Astrocyte (in vitro differentiated cells and primary cell): ENCODE data around the gene CDC42EP3. TPM values are rescaled to one million over a fixed set of nuclear protein-coding genes. Genes with fewer than 3 reads are reported as not detected.

Source experiments
- DNase-seq: peaks from one replicate; pipeline ENCODE4 v3.0.0-alpha.2; 2010; ENCODE audit warnings: low read depth
- FAIRE-seq: peaks from 2 replicates; lab custom pipeline; 2011; peaks lifted over from hg19 to GRCh38; lab: Jason Lieb, UNC
- H2AFZ ChIP-seq: 2 replicates; pipeline ENCODE4 v1.6.0; 2012; ENCODE audit warnings: low read depth, low read length, inconsistent platforms
- H3K27ac ChIP-seq: 2 replicates; pipeline ENCODE4 v1.5.1; 2011; ENCODE audit warnings: low read depth, low read length, inconsistent platforms
- H3K27me3 ChIP-seq: 2 replicates; pipeline ENCODE4 v1.6.0; 2011; ENCODE audit warnings: low read length, inconsistent platforms; ENCODE audit not compliant: insufficient read depth
- H3K36me3 ChIP-seq: 2 replicates; pipeline ENCODE4 v1.5.1; 2011; ENCODE audit warnings: low read length, inconsistent platforms; ENCODE audit not compliant: insufficient read depth
- H3K4me1 ChIP-seq: 2 replicates; pipeline ENCODE4 v1.5.1; 2011; ENCODE audit warnings: low read length, inconsistent platforms; ENCODE audit not compliant: insufficient read depth
- H3K4me2 ChIP-seq: 2 replicates; pipeline ENCODE4 v1.6.0; 2012; ENCODE audit warnings: low read length, inconsistent platforms
- H3K4me3 ChIP-seq: 2 replicates; pipeline ENCODE4 v1.5.1; 2011; ENCODE audit warnings: low read depth, mild to moderate bottlenecking, low read length, inconsistent platforms; ENCODE audit not compliant: insufficient read depth
- H3K79me2 ChIP-seq: 2 replicates; pipeline ENCODE4 v1.6.0; 2012; ENCODE audit warnings: mild to moderate bottlenecking, low read length, inconsistent platforms; ENCODE audit not compliant: insufficient read depth
- H3K9ac ChIP-seq: 2 replicates; pipeline ENCODE4 v1.6.0; 2012; ENCODE audit warnings: mild to moderate bottlenecking, low read length, inconsistent platforms
- H3K9me3 ChIP-seq: 2 replicates; pipeline ENCODE4 v1.5.1; 2012; ENCODE audit warnings: low read depth, mild to moderate bottlenecking, low read length, inconsistent platforms; ENCODE audit not compliant: insufficient read depth
- H4K20me1 ChIP-seq: 2 replicates; pipeline ENCODE4 v1.6.0; 2012; ENCODE audit warnings: low read length, inconsistent platforms; ENCODE audit not compliant: insufficient read depth
- H3K27ac Mint-ChIP-seq: one replicate; pipeline ENCODE4 v1.8.0; 2021; ENCODE audit warnings: mild to moderate bottlenecking, mixed read lengths; ENCODE audit not compliant: unreplicated experiment
- H3K27me3 Mint-ChIP-seq: one replicate; pipeline ENCODE4 v1.8.0; 2021; ENCODE audit warnings: low read depth, mixed read lengths; ENCODE audit not compliant: unreplicated experiment
- H3K36me3 Mint-ChIP-seq: one replicate; pipeline ENCODE4 v1.8.0; 2021; ENCODE audit warnings: low read depth, mixed read lengths; ENCODE audit not compliant: unreplicated experiment
- H3K4me1 Mint-ChIP-seq: one replicate; pipeline ENCODE4 v1.8.0; 2021; ENCODE audit warnings: low read depth, mixed read lengths; ENCODE audit not compliant: unreplicated experiment
- H3K4me3 Mint-ChIP-seq: one replicate; pipeline ENCODE4 v1.8.0; 2021; ENCODE audit warnings: mild to moderate bottlenecking, moderate library complexity, mixed read lengths; ENCODE audit not compliant: unreplicated experiment
- H3K9me3 Mint-ChIP-seq: one replicate; pipeline ENCODE4 v1.8.0; 2021; ENCODE audit warnings: mild to moderate bottlenecking, mixed read lengths; ENCODE audit not compliant: unreplicated experiment
- EZH2 ChIP-seq: IDR thresholded peaks from 2 replicates; pipeline ENCODE4 v1.6.1; 2012; ENCODE audit warnings: mild to moderate bottlenecking, low read length, inconsistent platforms; ENCODE audit not compliant: insufficient read depth
- total RNA-seq: library from RNA; stranded (reverse); gene quantifications from 2 replicates; pipeline ENCODE4 v1.2.1, GENCODE V29; 2021
- TF ChIP-seq, protein P1 (sequence below): IDR thresholded peaks from 2 replicates; pipeline ENCODE4 v1.5.1; 2011; ENCODE audit warnings: low read depth, mild to moderate bottlenecking, inconsistent platforms, low read length, moderate library complexity; ENCODE audit not compliant: insufficient read depth

The CDC42EP3 gene
- total RNA-seq, 1 donor from 2014 or later: 94.3 TPM

DNA sequence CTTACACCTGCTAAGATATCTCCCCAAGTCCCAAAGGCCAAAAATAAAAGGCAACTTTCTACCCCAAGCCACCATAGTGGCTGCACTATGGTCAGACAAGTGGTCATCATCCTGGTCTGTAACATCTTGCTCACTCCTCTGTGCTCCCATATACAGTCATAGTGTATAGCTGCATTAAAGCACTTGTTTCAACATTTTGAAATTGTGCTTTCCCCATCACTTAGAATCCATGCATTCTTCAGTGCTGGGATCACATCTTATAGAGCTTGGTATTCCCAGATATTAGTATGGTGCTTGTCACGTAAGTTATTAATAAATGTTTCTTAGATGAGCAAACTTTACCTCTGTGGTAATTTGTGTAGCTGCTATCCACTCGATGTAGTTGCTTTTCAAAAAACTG is 40.4 kb upstream of the CDC42EP3 start:
- Histone ChIP-seq H3K4me3 (no peak overlapping the region), H3K27ac (peak overlapping the region; percentile 74), H2AFZ (no peak overlapping the region), H3K27me3 (no peaks in the 10 kb centered on the region), H3K4me2 (peak overlapping the region; percentile 70), H3K9me3 (no peaks in the 10 kb centered on the region), H3K4me1 (peaks cover 22% of the 10 kb centered on the region), H3K36me3 (no peaks in the 10 kb centered on the region), H3K9ac (peak overlapping the region; percentile 40), H4K20me1 (no peaks in the 10 kb centered on the region), H3K79me2 (no peaks in the 10 kb centered on the region)
- DNase-seq: peak; percentile 80
- Mint-ChIP-seq H3K9me3 (peaks cover 5% of the 10 kb centered on the region), H3K4me1 (peaks cover 43% of the 10 kb centered on the region), H3K27ac (peak overlapping the region; percentile 98), H3K27me3 (no peaks in the 10 kb centered on the region), H3K36me3 (no peaks in the 10 kb centered on the region), H3K4me3 (no peak overlapping the region)
- peak; percentile 5 for FAIRE-seq
- TF ChIP-seq, protein P1, sequence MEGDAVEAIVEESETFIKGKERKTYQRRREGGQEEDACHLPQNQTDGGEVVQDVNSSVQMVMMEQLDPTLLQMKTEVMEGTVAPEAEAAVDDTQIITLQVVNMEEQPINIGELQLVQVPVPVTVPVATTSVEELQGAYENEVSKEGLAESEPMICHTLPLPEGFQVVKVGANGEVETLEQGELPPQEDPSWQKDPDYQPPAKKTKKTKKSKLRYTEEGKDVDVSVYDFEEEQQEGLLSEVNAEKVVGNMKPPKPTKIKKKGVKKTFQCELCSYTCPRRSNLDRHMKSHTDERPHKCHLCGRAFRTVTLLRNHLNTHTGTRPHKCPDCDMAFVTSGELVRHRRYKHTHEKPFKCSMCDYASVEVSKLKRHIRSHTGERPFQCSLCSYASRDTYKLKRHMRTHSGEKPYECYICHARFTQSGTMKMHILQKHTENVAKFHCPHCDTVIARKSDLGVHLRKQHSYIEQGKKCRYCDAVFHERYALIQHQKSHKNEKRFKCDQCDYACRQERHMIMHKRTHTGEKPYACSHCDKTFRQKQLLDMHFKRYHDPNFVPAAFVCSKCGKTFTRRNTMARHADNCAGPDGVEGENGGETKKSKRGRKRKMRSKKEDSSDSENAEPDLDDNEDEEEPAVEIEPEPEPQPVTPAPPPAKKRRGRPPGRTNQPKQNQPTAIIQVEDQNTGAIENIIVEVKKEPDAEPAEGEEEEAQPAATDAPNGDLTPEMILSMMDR: no peak
- TF ChIP-seq EZH2: no peak

GRCh38 chr2:37711308-37711731 is 39.9 kb upstream of the CDC42EP3 start:
- H3K9me3 ChIP-seq: no peaks in the 10 kb centered on the region
- peaks cover 22% of the 10 kb centered on the region for H3K4me1 ChIP-seq
- FAIRE-seq (peak; percentile 94), DNase-seq (peak; percentile 96)
- peak overlapping the region; percentile 7 for H2AFZ ChIP-seq
- Mint-ChIP-seq H3K9me3 (peaks cover 5% of the 10 kb centered on the region), H3K27ac (peak overlapping the region; percentile 98), H3K4me1 (peaks cover 45% of the 10 kb centered on the region), H3K36me3 (no peaks in the 10 kb centered on the region), H3K27me3 (no peaks in the 10 kb centered on the region), H3K4me3 (no peak overlapping the region)
- no peaks in the 10 kb centered on the region for H3K27me3 ChIP-seq
- H3K4me3 ChIP-seq: no peak overlapping the region
- peak overlapping the region; percentile 74 for H3K27ac ChIP-seq
- no peak for TF ChIP-seq EZH2
- TF ChIP-seq, protein P1: no peak
- peak overlapping the region; percentile 40 for H3K9ac ChIP-seq
- H3K4me2 ChIP-seq: peak overlapping the region; percentile 70
- H3K79me2 ChIP-seq: no peaks in the 10 kb centered on the region
- H4K20me1 ChIP-seq: no peaks in the 10 kb centered on the region
- H3K36me3 ChIP-seq: no peaks in the 10 kb centered on the region

- H3K27me3 Mint-ChIP-seq: no peaks in the 10 kb centered on the region
- TF ChIP-seq, protein P1: no peak
- no peak for TF ChIP-seq EZH2
Measured at GRCh38 chr2:37709111-37709510, 37.7 kb upstream of the CDC42EP3 start.

More at GRCh38 chr2:37709111-37709510, 37.7 kb upstream of the CDC42EP3 start:
- FAIRE-seq (no peak), DNase-seq (no peak)
- no peak overlapping the region for H2AFZ ChIP-seq
- H3K4me1 ChIP-seq: peaks cover 22% of the 10 kb centered on the region
- H3K4me3 Mint-ChIP-seq: no peak overlapping the region
- H3K27ac Mint-ChIP-seq: no peak overlapping the region
- no peaks in the 10 kb centered on the region for H3K27me3 ChIP-seq
- H3K79me2 ChIP-seq: no peaks in the 10 kb centered on the region
- peaks cover 47% of the 10 kb centered on the region for H3K4me1 Mint-ChIP-seq
- H3K36me3 ChIP-seq: no peaks in the 10 kb centered on the region
- H3K4me3 ChIP-seq: no peak overlapping the region
- no peaks in the 10 kb centered on the region for H3K36me3 Mint-ChIP-seq
- H3K9me3 ChIP-seq: no peaks in the 10 kb centered on the region
- H3K9me3 Mint-ChIP-seq: no peaks in the 10 kb centered on the region
- no peaks in the 10 kb centered on the region for H4K20me1 ChIP-seq
- H3K9ac ChIP-seq: no peak overlapping the region
- H3K27ac ChIP-seq: no peak overlapping the region
- no peak overlapping the region for H3K4me2 ChIP-seq
